ENCODE results near the gene CEP131.

The CEP131 gene

DNA sequence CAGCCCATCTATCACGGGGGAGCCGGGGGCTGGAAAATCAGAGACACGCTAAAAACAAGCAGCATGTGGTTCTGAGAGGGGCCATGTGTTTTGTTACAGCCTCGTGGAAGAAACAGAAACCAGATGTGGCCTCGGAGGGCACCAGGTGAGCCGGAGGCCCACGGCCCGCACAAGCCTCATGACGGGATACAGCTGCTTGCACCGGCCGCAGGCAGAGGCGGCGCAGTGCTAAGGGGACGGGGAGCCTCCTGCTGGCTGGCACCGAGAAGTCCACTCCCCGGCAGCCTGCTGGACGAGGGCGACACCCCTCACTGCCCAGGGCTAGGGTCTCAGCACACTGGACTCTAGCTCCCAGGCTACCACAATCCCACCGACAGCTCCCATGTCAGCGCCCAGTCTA lies 35.5 kb upstream of the CEP131 start:
- CTCF ChIA-PET, result interaction anchor here (0.6 kb wide), 2 partner anchors 34 to 115 kb away, joined by 3 read pairs; no protein-coding TSS in a partner anchor
- no peak for DNase-seq (ENCODE audit: low spot score)
- H3K27ac ChIP-seq, result no peak overlapping the region
- TF ChIP-seq, protein P1, sequence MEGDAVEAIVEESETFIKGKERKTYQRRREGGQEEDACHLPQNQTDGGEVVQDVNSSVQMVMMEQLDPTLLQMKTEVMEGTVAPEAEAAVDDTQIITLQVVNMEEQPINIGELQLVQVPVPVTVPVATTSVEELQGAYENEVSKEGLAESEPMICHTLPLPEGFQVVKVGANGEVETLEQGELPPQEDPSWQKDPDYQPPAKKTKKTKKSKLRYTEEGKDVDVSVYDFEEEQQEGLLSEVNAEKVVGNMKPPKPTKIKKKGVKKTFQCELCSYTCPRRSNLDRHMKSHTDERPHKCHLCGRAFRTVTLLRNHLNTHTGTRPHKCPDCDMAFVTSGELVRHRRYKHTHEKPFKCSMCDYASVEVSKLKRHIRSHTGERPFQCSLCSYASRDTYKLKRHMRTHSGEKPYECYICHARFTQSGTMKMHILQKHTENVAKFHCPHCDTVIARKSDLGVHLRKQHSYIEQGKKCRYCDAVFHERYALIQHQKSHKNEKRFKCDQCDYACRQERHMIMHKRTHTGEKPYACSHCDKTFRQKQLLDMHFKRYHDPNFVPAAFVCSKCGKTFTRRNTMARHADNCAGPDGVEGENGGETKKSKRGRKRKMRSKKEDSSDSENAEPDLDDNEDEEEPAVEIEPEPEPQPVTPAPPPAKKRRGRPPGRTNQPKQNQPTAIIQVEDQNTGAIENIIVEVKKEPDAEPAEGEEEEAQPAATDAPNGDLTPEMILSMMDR (conservative IDR thresholded peaks at IDR 0.05; ENCODE audit: low read depth), result no peak
- POLR2A ChIA-PET (ENCODE audit: low non-redundant PET), result no interaction called here

DNA sequence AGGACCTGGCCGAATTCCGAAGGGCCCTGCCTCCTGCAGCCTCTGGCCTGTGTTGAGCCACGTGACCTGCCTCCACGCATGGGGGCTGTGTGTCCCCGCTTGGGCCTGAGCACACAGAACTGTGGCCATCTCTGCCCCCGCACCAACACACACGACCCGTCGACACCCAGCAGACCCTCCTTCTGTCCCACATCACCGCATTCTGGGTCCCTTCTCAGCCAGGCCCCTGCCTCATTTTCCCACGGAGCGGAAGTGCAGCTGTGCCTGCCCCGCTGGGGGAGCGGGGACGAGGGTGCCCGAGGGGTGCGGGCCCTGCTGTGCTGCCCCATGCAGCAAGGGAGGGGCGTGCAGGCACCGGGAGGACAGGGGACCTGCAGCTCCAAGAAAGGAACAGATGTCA lies 34.8 kb upstream of the CEP131 start:
- DNase-seq (ENCODE audit: low spot score), result no peak
- H3K27ac ChIP-seq, result 0 out of 2 replicates have a peak overlapping the region, but pooled peaks have one; percentile 91
- ChIA-PET POLR2A (ENCODE audit: low non-redundant PET) (no interaction called here), CTCF (no interaction called here)
- TF ChIP-seq, protein P1 (conservative IDR thresholded peaks at IDR 0.05; ENCODE audit: low read depth), result no peak

DNA sequence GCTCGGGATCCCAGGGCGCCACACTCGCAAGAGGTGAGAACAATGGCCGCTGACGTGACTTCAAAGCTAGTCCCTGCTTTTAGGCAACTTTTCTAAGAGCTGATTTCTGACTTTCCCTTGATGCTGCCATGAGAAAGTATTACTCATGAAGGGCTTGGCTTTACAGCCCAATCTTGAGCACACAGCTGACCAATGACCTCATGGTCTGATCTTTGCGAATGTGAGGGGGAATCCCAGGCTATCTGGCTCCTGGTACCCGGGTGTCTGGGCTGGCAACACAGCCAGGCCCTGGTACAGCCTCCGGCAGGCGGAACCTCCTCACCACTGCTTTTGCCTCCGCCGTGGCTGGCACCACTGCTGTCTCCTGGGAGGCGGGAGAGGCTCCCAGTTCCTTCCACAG lies 33.9 kb upstream of the CEP131 start:
- CTCF ChIA-PET, result no interaction called here
- peak overlapping the region; percentile 91 for H3K27ac ChIP-seq
- POLR2A ChIA-PET (ENCODE audit: low non-redundant PET), result interaction anchor here (0.6 kb wide), 1 partner anchor 10 kb away, joined by 3 read pairs; no protein-coding TSS in a partner anchor
- no peak for DNase-seq (ENCODE audit: low spot score)
- TF ChIP-seq, protein P1 (conservative IDR thresholded peaks at IDR 0.05; ENCODE audit: low read depth), result no peak

DNA sequence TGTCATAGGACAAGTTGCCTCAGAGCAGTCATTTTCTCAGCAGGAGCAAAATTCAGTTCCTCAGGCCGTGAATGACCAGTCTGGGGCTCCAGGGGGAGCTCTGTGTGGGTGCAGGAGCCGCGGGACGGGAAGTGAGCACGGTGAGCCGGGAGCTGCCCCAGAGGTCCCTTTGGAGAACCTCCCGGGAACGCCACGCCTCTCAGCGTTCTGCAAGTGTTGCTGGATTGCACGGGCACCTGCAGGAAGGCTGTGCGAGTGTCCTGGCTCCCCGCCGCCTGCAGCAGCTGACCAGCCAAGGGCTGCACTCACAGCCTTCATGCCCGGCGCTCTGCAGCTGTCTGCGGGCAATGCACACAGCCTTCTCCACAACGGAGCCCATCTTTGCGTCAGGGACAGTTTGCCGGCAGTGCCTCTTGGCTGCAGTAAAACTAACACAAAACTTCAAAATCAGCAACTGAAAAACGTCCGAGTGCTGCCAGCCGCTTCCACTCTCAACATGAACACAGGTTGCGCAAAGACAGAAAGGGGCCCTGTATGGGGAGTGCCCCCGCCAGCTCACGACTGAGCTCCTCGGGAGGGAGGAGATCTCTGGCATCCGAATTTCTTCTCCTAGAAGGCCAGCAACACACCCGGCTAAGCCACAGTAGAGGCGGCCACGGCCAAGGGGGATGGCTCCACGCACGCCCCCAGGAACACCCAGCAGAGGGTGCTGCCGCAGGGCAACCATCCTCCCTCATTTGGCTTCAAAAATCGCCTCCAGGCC lies 32.4 kb upstream of the CEP131 start:
- DNase-seq (ENCODE audit: low spot score), result peak; percentile 82
- ChIA-PET CTCF (interaction anchor here (0.6 to 2.0 kb wide), 14 partner anchors 68 to 249 kb away, joined by 3 to 20 read pairs (median 4); no protein-coding TSS in a partner anchor), POLR2A (ENCODE audit: low non-redundant PET) (interaction anchor here (0.6 kb wide), 1 partner anchor 137 kb away, joined by 4 read pairs; no protein-coding TSS in a partner anchor)
- TF ChIP-seq, protein P1 (conservative IDR thresholded peaks at IDR 0.05; ENCODE audit: low read depth), result peak; percentile 89
- H3K27ac ChIP-seq, result peak overlapping the region; percentile 91

DNA sequence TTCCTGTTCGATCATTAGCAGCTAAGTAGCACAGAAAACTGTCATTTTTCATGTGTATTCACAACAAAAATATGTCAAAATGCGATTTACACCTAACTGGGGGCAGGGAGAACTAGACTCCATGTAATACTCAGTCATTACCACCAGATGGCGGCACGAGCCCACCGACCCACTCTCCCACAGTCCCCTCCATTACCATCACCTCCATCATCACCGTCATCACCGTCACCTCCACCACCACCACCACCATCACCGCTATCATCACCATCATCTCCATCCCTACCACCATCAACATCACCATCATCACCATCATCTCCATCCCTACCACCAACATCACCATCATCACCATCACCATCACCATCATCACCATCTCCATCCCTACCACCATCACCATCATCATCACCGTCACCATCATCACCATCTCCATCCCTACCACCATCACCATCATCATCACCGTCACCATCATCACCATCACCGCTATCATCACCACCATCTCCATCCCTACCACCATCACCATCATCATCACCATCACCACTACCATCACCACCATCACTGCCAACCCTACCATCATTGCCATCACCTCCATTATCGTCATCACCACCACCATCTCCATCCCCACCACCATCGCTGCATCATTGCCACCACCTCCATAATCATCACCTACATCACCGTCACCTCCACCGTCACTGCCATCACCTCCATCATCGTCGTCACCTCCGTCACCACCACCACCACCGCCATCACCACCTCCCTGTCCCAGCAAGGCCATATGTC lies 30.8 kb upstream of the CEP131 start:
- ChIA-PET CTCF (interaction anchor here (0.6 to 2.0 kb wide), 9 partner anchors 12 to 237 kb away, joined by 3 to 20 read pairs (median 7); no protein-coding TSS in a partner anchor), POLR2A (ENCODE audit: low non-redundant PET) (no interaction called here)
- TF ChIP-seq, protein P1 (conservative IDR thresholded peaks at IDR 0.05; ENCODE audit: low read depth), result peak; percentile 88
- H3K27ac ChIP-seq, result peak overlapping the region; percentile 91
- peak; percentile 47 for DNase-seq (ENCODE audit: low spot score)

DNA sequence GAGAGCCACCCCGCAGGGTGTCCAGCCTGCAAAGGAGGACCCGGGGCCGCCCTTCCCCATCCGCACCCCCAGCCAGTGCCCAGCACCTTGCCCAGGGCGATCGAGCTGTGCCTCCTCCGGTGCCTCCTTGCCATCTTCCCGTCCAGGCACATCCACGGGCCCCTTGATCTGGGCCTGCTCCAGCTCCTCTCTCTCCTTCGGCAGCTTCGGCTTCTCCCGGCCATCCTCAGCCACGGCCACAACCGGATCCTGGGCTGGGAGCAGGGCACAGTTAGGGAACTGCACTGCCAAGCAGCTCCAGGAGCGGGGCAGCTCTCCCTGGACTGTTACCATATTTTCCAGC lies 30.2 kb upstream of the CEP131 start:
- TF ChIP-seq, protein P1 (conservative IDR thresholded peaks at IDR 0.05; ENCODE audit: low read depth), result no peak
- H3K27ac ChIP-seq, result peak overlapping the region; percentile 41

More for the DNA sequence above, 30.2 kb upstream of the CEP131 start:
- CTCF ChIA-PET, result interaction anchor here (0.6 to 1.7 kb wide), 6 partner anchors 13 to 147 kb away, joined by 3 to 7 read pairs (median 5); no protein-coding TSS in a partner anchor
- DNase-seq (ENCODE audit: low spot score), result no peak
- POLR2A ChIA-PET (ENCODE audit: low non-redundant PET), result no interaction called here
